ENCODE measurements around the gene ARHGAP10. TPM values are rescaled to one million over a fixed set of nuclear protein-coding genes. Genes with fewer than 3 reads are reported as not detected.
A peak's percentile ranks its signal among the peaks of the same experiment; 100 is the strongest.

ARHGAP10 gene
- total RNA-seq, 1 donor from 2014 or later: 4.6 TPM

DNA sequence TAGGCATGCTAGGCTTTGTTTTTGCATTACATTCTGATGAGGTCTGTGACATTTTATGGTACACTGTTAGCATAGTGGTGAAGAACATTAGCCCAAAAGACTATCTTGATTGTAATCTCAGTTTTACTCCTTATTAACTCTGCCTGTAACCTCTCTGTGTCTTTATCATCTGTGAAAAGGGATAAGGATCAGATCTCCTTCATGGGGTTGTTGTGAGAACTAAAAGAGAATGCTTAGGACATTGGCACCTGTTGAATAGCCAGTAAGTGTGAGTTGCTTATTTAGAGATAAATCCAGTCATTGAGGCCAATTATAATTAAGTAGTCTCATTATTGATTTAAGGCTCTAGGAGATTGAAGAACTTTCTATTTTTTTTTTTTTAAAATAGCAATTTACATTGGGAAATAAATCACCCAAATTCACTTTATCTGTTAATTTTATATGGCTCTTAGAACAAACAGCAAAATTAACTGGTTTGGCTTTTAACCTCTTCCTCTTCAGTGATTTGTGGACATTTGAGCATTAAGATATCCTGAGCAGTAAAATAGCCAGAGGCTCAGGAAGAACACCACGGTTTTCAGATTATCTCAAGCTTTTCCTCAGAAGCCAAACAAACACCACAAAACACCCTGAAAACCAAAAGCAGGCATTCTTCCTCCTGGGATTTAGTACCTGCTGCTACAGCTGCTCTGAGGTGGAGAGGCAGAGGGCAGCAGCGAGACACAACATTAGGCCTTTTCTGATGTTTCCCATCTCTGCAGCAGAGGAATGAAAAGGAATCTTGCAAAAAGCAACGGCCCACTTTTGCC is 192.9 kb downstream of the ARHGAP10 start:
- Mint-ChIP-seq H3K4me1 (ENCODE audit: unreplicated experiment) (no peaks in the 10 kb centered on the region), H3K4me3 (ENCODE audit: unreplicated experiment) (no peak overlapping the region), H3K9me3 (ENCODE audit: unreplicated experiment) (no peaks in the 10 kb centered on the region)

DNA sequence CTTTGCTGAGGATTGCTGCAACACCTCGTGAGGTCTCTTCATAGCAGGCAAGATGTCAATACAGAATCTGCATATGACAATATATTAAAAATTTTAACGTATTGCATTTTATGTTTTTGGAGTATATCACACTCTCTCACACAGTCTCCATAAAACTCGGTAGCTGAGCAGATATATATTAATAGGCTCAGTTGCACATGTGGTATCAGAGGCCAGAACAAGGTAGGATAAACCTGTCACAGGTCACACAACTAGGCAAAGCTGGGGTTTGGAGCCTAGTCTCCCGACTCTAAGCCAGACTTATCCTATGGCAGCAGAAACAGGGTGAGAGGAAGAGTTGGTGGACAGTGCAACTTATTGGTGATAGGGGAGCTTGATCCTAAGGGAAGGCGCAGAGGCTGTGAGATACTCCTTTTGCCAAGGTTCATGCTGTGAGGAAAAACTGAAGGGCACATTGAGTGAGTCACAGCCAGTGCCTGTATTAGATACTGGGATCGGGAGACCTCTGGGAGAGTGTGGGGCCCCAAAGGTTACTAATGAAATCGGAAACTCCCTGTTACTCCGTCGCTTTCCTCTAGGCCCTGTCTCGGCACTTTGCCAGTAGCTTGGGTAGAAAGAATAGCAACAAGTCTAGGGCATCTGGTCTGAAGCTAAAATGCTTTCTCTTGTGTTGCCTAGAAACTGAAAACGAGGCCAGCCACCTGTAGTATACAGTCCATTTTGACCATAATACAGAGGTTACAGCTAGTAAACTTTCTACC is 195.7 kb downstream of the ARHGAP10 start:
- H3K4me1 Mint-ChIP-seq (ENCODE audit: unreplicated experiment): no peaks in the 10 kb centered on the region
- H3K36me3 Mint-ChIP-seq (ENCODE audit: low read depth, unreplicated experiment): no peaks in the 10 kb centered on the region
- no peak overlapping the region for H3K27ac Mint-ChIP-seq (ENCODE audit: unreplicated experiment)
- DNase-seq (ENCODE audit: low spot score): no peak
- no peaks in the 10 kb centered on the region for H3K9me3 Mint-ChIP-seq (ENCODE audit: unreplicated experiment)
- H3K4me3 Mint-ChIP-seq (ENCODE audit: unreplicated experiment): no peak overlapping the region
- H3K27me3 Mint-ChIP-seq (ENCODE audit: unreplicated experiment): no peaks in the 10 kb centered on the region
- TF ChIP-seq CTCF (IDR thresholded peaks at IDR 0.05; ENCODE audit: unreplicated experiment): no peak

More for the DNA sequence above, 192.9 kb downstream of the ARHGAP10 start:
- H3K27ac Mint-ChIP-seq (ENCODE audit: unreplicated experiment): no peak overlapping the region
- TF ChIP-seq CTCF (IDR thresholded peaks at IDR 0.05; ENCODE audit: unreplicated experiment): no peak
- H3K36me3 Mint-ChIP-seq (ENCODE audit: low read depth, unreplicated experiment): no peaks in the 10 kb centered on the region
- peaks cover 1% of the 10 kb centered on the region for H3K27me3 Mint-ChIP-seq (ENCODE audit: unreplicated experiment)
- peak; percentile 44 for DNase-seq (ENCODE audit: low spot score)

DNA sequence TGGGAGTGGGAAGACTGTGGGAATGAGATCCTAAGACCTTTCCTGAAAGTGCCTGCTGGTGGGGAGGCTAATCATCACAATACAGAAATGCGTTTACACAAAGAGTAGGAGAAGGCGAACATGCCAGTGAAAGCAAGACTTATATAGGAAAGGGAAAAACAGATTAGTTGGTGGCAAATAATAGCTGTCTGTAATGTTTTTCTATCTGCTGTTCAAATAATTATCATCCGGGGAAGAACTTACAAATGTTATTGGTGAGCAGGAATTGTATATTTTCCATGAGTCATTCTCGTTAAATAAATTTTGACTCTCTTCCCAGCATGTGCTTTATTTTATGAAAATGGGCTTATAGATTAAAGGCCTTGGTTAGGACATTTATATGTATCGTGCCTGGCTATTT is 196.5 kb downstream of the ARHGAP10 start:
- Mint-ChIP-seq H3K4me1 (ENCODE audit: unreplicated experiment) (no peaks in the 10 kb centered on the region), H3K36me3 (ENCODE audit: low read depth, unreplicated experiment) (no peaks in the 10 kb centered on the region), H3K27ac (ENCODE audit: unreplicated experiment) (no peak overlapping the region), H3K27me3 (ENCODE audit: unreplicated experiment) (no peaks in the 10 kb centered on the region), H3K9me3 (ENCODE audit: unreplicated experiment) (no peaks in the 10 kb centered on the region), H3K4me3 (ENCODE audit: unreplicated experiment) (no peak overlapping the region)
- TF ChIP-seq CTCF (IDR thresholded peaks at IDR 0.05; ENCODE audit: unreplicated experiment): no peak
- DNase-seq (ENCODE audit: low spot score): no peak

- H3K9me3 Mint-ChIP-seq (ENCODE audit: unreplicated experiment): no peaks in the 10 kb centered on the region
- no peaks in the 10 kb centered on the region for H3K27me3 Mint-ChIP-seq (ENCODE audit: unreplicated experiment)
- no peaks in the 10 kb centered on the region for H3K4me1 Mint-ChIP-seq (ENCODE audit: unreplicated experiment)
- no peak for DNase-seq (ENCODE audit: low spot score)
- no peak overlapping the region for H3K27ac Mint-ChIP-seq (ENCODE audit: unreplicated experiment)
- TF ChIP-seq CTCF (IDR thresholded peaks at IDR 0.05; ENCODE audit: unreplicated experiment): no peak
- no peak overlapping the region for H3K4me3 Mint-ChIP-seq (ENCODE audit: unreplicated experiment)
- no peaks in the 10 kb centered on the region for H3K36me3 Mint-ChIP-seq (ENCODE audit: low read depth, unreplicated experiment)
These were observed 197.9 kb downstream of the ARHGAP10 start for GRCh38 chr4:147929746-147930145.

- peak; percentile 14 for DNase-seq (ENCODE audit: low spot score)
- Mint-ChIP-seq H3K4me1 (ENCODE audit: unreplicated experiment) (no peaks in the 10 kb centered on the region), H3K4me3 (ENCODE audit: unreplicated experiment) (no peak overlapping the region), H3K27ac (ENCODE audit: unreplicated experiment) (no peak overlapping the region), H3K9me3 (ENCODE audit: unreplicated experiment) (no peaks in the 10 kb centered on the region), H3K36me3 (ENCODE audit: low read depth, unreplicated experiment) (no peaks in the 10 kb centered on the region), H3K27me3 (ENCODE audit: unreplicated experiment) (peaks cover 1% of the 10 kb centered on the region)
- no peak for TF ChIP-seq CTCF (IDR thresholded peaks at IDR 0.05; ENCODE audit: unreplicated experiment)
These were observed 201.4 kb downstream of the ARHGAP10 start for GRCh38 chr4:147933316-147933715.

Measured in endothelial cell (in vitro differentiated cells).